ENCODE measurements around the gene PARD6B. TPM values are rescaled to one million over a fixed set of nuclear protein-coding genes. Genes with fewer than 3 reads are reported as not detected.

The PARD6B gene
- total and polyA plus RNA-seq, 5 donors = 0.93 to 5.2 (median 3.3) TPM

GRCh38 chr20:50716518-50716917 lies 14.9 kb upstream of the PARD6B start:
- ATAC-seq (no peak), DNase-seq (no peak)
- no peak overlapping the region for H3K27ac ChIP-seq (ENCODE audit: low read length)
- WGBS = 84% methylated on average over 1 of the region's 1 CpG
- H3K4me1 ChIP-seq (ENCODE audit: control insufficient read depth, insufficient read depth, low read length) = no peaks in the 10 kb centered on the region
- H3K27me3 ChIP-seq (ENCODE audit: control insufficient read depth, insufficient read depth) = no peaks in the 10 kb centered on the region
- no peak overlapping the region for H3K4me3 ChIP-seq (ENCODE audit: low read length)
- H3K9me3 ChIP-seq (ENCODE audit: control insufficient read depth, low read length) = no peaks in the 10 kb centered on the region
- intact Hi-C loops (cut with DNase I) = loop anchor here in 2 of 4 donors (10.0 kb wide), 2 partner anchors 52 to 92 kb away; no protein-coding TSS in a partner anchor

- WGBS = 70% methylated on average over 2 of the region's 2 CpGs
- H3K9me3 ChIP-seq (ENCODE audit: control insufficient read depth, low read length) = no peaks in the 10 kb centered on the region
- no peak overlapping the region for H3K4me3 ChIP-seq (ENCODE audit: low read length)
- H3K27me3 ChIP-seq (ENCODE audit: control insufficient read depth, insufficient read depth) = no peaks in the 10 kb centered on the region
- no peaks in the 10 kb centered on the region for H3K4me1 ChIP-seq (ENCODE audit: control insufficient read depth, insufficient read depth, low read length)
- DNase-seq (no peak), ATAC-seq (no peak)
- intact Hi-C loops (cut with DNase I) = loop anchor here in 2 of 4 donors (10.0 kb wide), 2 partner anchors 53 to 93 kb away; no protein-coding TSS in a partner anchor
- no peak overlapping the region for H3K27ac ChIP-seq (ENCODE audit: low read length)
These were observed 14.1 kb upstream of the PARD6B start for GRCh38 chr20:50717312-50717711.

- Histone ChIP-seq H3K27me3 (ENCODE audit: control insufficient read depth, insufficient read depth) (no peaks in the 10 kb centered on the region), H3K9me3 (ENCODE audit: control insufficient read depth, low read length) (no peaks in the 10 kb centered on the region), H3K4me3 (ENCODE audit: low read length) (no peak overlapping the region), H3K27ac (ENCODE audit: low read length) (no peak overlapping the region), H3K4me1 (ENCODE audit: control insufficient read depth, insufficient read depth, low read length) (no peaks in the 10 kb centered on the region)
- no peak for ATAC-seq
- DNase-seq = no peak
- WGBS = 55% methylated on average over 13 of the region's 13 CpGs
- intact Hi-C loops (cut with DNase I) = loop anchor here in 2 of 4 donors (10.0 kb wide), 2 partner anchors 53 to 93 kb away; no protein-coding TSS in a partner anchor
These were observed 13.2 kb upstream of the PARD6B start for GRCh38 chr20:50717974-50718761.

- intact Hi-C loops (cut with DNase I) = loop anchor here in 2 of 4 donors (10.0 kb wide), 2 partner anchors 55 to 95 kb away; no protein-coding TSS in a partner anchor
- no peak for DNase-seq
- WGBS = 95% methylated on average over 4 of the region's 4 CpGs
These were observed 12.1 kb upstream of the PARD6B start for GRCh38 chr20:50719328-50719727.

GRCh38 chr20:50720026-50720425 lies 11.4 kb upstream of the PARD6B start:
- WGBS = 80% methylated on average over 5 of the region's 5 CpGs
- no peak overlapping the region for H3K27ac ChIP-seq (ENCODE audit: low read length)
- DNase-seq (no peak), ATAC-seq (no peak)
- intact Hi-C loops (cut with DNase I) = no loop called here
- no peaks in the 10 kb centered on the region for H3K27me3 ChIP-seq (ENCODE audit: control insufficient read depth, insufficient read depth)
- no peaks in the 10 kb centered on the region for H3K9me3 ChIP-seq (ENCODE audit: control insufficient read depth, low read length)
- H3K4me1 ChIP-seq (ENCODE audit: control insufficient read depth, insufficient read depth, low read length) = peaks cover 2% of the 10 kb centered on the region
- H3K4me3 ChIP-seq (ENCODE audit: low read length) = no peak overlapping the region

More at GRCh38 chr20:50719328-50719727, 12.1 kb upstream of the PARD6B start:
- peaks cover under 1% of the 10 kb centered on the region for H3K4me1 ChIP-seq (ENCODE audit: control insufficient read depth, insufficient read depth, low read length)
- no peak overlapping the region for H3K27ac ChIP-seq (ENCODE audit: low read length)
- H3K9me3 ChIP-seq (ENCODE audit: control insufficient read depth, low read length) = no peaks in the 10 kb centered on the region
- ATAC-seq = no peak
- no peak overlapping the region for H3K4me3 ChIP-seq (ENCODE audit: low read length)
- no peaks in the 10 kb centered on the region for H3K27me3 ChIP-seq (ENCODE audit: control insufficient read depth, insufficient read depth)

- ATAC-seq (no peak), DNase-seq (no peak)
- H3K27me3 ChIP-seq (ENCODE audit: control insufficient read depth, insufficient read depth) = no peaks in the 10 kb centered on the region
- H3K27ac ChIP-seq (ENCODE audit: low read length) = no peak overlapping the region
- intact Hi-C loops (cut with DNase I) = no loop called here
- H3K4me3 ChIP-seq (ENCODE audit: low read length) = no peak overlapping the region
- peaks cover 2% of the 10 kb centered on the region for H3K4me1 ChIP-seq (ENCODE audit: control insufficient read depth, insufficient read depth, low read length)
- no peaks in the 10 kb centered on the region for H3K9me3 ChIP-seq (ENCODE audit: control insufficient read depth, low read length)
These were observed 10.8 kb upstream of the PARD6B start for GRCh38 chr20:50720582-50720981.

GRCh38 chr20:50721881-50722281 lies 9.5 kb upstream of the PARD6B start:
- Histone ChIP-seq H3K4me1 (ENCODE audit: control insufficient read depth, insufficient read depth, low read length) (peaks cover 2% of the 10 kb centered on the region), H3K9me3 (ENCODE audit: control insufficient read depth, low read length) (no peaks in the 10 kb centered on the region), H3K27ac (ENCODE audit: low read length) (peak overlapping the region; percentile 70), H3K4me3 (ENCODE audit: low read length) (no peak overlapping the region), H3K27me3 (ENCODE audit: control insufficient read depth, insufficient read depth) (no peaks in the 10 kb centered on the region)
- 52% methylated on average over 9 of the region's 9 CpGs for WGBS
- ATAC-seq (peak; percentile 86 to 91), DNase-seq (peak; percentile 69 to 80 (median 73))
- intact Hi-C loops (cut with DNase I) = no loop called here

- no peaks in the 10 kb centered on the region for H3K9me3 ChIP-seq (ENCODE audit: control insufficient read depth, low read length)
- intact Hi-C loops (cut with DNase I) = no loop called here
- H3K27me3 ChIP-seq (ENCODE audit: control insufficient read depth, insufficient read depth) = no peaks in the 10 kb centered on the region
- no peak overlapping the region for H3K4me3 ChIP-seq (ENCODE audit: low read length)
- peak overlapping the region; percentile 70 for H3K27ac ChIP-seq (ENCODE audit: low read length)
- peaks cover 2% of the 10 kb centered on the region for H3K4me1 ChIP-seq (ENCODE audit: control insufficient read depth, insufficient read depth, low read length)
- no peak for ATAC-seq
- DNase-seq = no peak
- WGBS = 94% methylated on average over 10 of the region's 10 CpGs
These were observed 8.8 kb upstream of the PARD6B start for GRCh38 chr20:50722424-50723155.

GRCh38 chr20:50723672-50724071 lies 7.7 kb upstream of the PARD6B start:
- intact Hi-C loops (cut with DNase I) = no loop called here
- Histone ChIP-seq H3K9me3 (ENCODE audit: control insufficient read depth, low read length) (no peaks in the 10 kb centered on the region), H3K27ac (ENCODE audit: low read length) (no peak overlapping the region), H3K4me3 (ENCODE audit: low read length) (no peak overlapping the region), H3K4me1 (ENCODE audit: control insufficient read depth, insufficient read depth, low read length) (peaks cover 2% of the 10 kb centered on the region), H3K27me3 (ENCODE audit: control insufficient read depth, insufficient read depth) (no peaks in the 10 kb centered on the region)
- ATAC-seq (no peak), DNase-seq (no peak)
- 88% methylated on average over 9 of the region's 9 CpGs for WGBS

- H3K4me3 ChIP-seq (ENCODE audit: low read length) = no peak overlapping the region
- DNase-seq (no peak), ATAC-seq (no peak)
- WGBS = 89% methylated on average over 7 of the region's 7 CpGs
- H3K9me3 ChIP-seq (ENCODE audit: control insufficient read depth, low read length) = no peaks in the 10 kb centered on the region
- no peaks in the 10 kb centered on the region for H3K27me3 ChIP-seq (ENCODE audit: control insufficient read depth, insufficient read depth)
- intact Hi-C loops (cut with DNase I) = no loop called here
- peaks cover 2% of the 10 kb centered on the region for H3K4me1 ChIP-seq (ENCODE audit: control insufficient read depth, insufficient read depth, low read length)
- H3K27ac ChIP-seq (ENCODE audit: low read length) = peak overlapping the region; percentile 28
These were observed 7.2 kb upstream of the PARD6B start for GRCh38 chr20:50724112-50724725.
